SU-DHL-6 (cell line): ENCODE measurements around the gene MIF4GD.
A peak's percentile ranks its signal among the peaks of the same experiment; 100 is the strongest.

Source experiments
- H2AFZ ChIP-seq: fragments of 200-600 bp; sonication (generic); 2 replicates; pipeline ENCODE4 v1.6.1; 2014; ENCODE audit warnings: low read depth, mild to moderate bottlenecking, moderate library complexity, mixed read lengths, antibody characterized with exemption, low read length; ENCODE audit not compliant: severe bottlenecking
- H3F3A ChIP-seq: fragments of 200-600 bp; shearing (Covaris generic); 2 replicates; pipeline ENCODE4 v1.6.0; 2016; ENCODE audit warnings: antibody characterized with exemption, mild to moderate bottlenecking; ENCODE audit not compliant: insufficient read depth
- H3K27ac ChIP-seq: fragments of 200-600 bp; sonication (generic); 2 replicates; pipeline ENCODE4 v1.5.1; 2016; ENCODE audit warnings: low read depth, mild to moderate bottlenecking, low read length, moderate library complexity, mixed read lengths
- H3K27me3 ChIP-seq: fragments of 200-600 bp; sonication (generic), shearing (Covaris generic); 2 replicates; pipeline ENCODE4 v1.6.0; 2014; ENCODE audit warnings: mild to moderate bottlenecking, low read length
- H3K36me3 ChIP-seq: fragments of 200-600 bp; sonication (generic); 2 replicates; pipeline ENCODE4 v1.6.1; 2014; ENCODE audit warnings: mild to moderate bottlenecking, low read length, mixed read lengths
- H3K4me2 ChIP-seq: fragments of 300-600, 200-600 bp; shearing (Covaris generic), sonication (generic); 2 replicates; pipeline ENCODE4 v1.6.0; 2014; ENCODE audit warnings: low read length, low read depth, mild to moderate bottlenecking; ENCODE audit not compliant: poor library complexity, severe bottlenecking
- H3K4me3 ChIP-seq: fragments of 200-600 bp; sonication (generic); 2 replicates; pipeline ENCODE4 v1.5.1; 2014; ENCODE audit warnings: antibody characterized with exemption, low read length, mild to moderate bottlenecking, mixed read lengths; ENCODE audit not compliant: insufficient read depth, poor library complexity, severe bottlenecking
- H3K79me2 ChIP-seq: fragments of 200-600 bp; sonication (generic); 2 replicates; pipeline ENCODE4 v1.6.1; 2014; ENCODE audit warnings: mild to moderate bottlenecking, low read length, moderate library complexity; ENCODE audit not compliant: insufficient read depth
- H3K9ac ChIP-seq: fragments of 200-600 bp; sonication (generic); 2 replicates; pipeline ENCODE4 v1.7.0; 2014; ENCODE audit warnings: mild to moderate bottlenecking, low read length
- H3K9me2 ChIP-seq: fragments of 200-600 bp; sonication (generic); replicated peaks from 2 replicates; pipeline ENCODE4 v1.6.1; 2014; ENCODE audit warnings: low read length; ENCODE audit not compliant: insufficient read depth
- H3K9me3 ChIP-seq: fragments of 200-600 bp; sonication (generic); 2 replicates; pipeline ENCODE4 v1.6.1; 2014; ENCODE audit warnings: low read length, mixed read lengths; ENCODE audit not compliant: insufficient read depth
- H4K20me1 ChIP-seq: fragments of 200-600 bp; sonication (generic); 2 replicates; pipeline ENCODE4 v1.6.1; 2014; ENCODE audit warnings: low read depth, mild to moderate bottlenecking, antibody characterized with exemption, low read length, moderate library complexity, mixed read lengths
- CTCF ChIP-seq: fragments of 200-600 bp; sonication (generic); IDR thresholded peaks from one replicate; pipeline ENCODE4 v1.5.1; 2017; ENCODE audit warnings: antibody characterized with exemption, mild to moderate bottlenecking, low read length, moderate library complexity; ENCODE audit not compliant: insufficient read depth, poor library complexity, severe bottlenecking
- EZH2phosphoT487 ChIP-seq: fragments of 200-600 bp; sonication (generic), shearing (Covaris generic); conservative IDR thresholded peaks from 2 replicates; pipeline ENCODE4 v1.6.1; 2018; ENCODE audit warnings: mild to moderate bottlenecking, antibody characterized with exemption, low read length, moderate library complexity, mixed read lengths

Gene MIF4GD

DNA sequence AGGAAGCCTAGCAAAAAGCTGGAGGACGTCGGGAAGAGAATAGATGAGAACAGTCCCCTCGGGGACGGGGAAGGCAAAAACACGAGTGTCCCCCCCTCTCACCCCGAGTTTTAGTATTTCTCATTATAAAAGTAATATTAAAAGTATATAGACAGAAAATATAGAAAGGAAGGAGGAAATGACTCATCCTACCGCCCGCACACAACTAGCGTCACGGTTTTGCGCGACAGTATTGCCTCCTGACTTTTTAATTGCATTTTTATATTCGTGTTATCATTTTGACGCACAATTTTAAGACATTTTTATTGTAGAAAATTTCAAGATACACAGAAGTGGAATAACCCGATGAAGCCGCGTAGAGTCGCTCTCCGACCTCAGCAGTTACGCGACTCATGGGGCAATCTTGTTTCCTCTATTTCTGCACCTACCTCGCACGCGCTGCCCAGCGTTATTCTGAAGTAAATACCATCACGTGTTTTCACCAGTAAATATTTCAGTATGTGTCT lies 18.9 kb upstream of the MIF4GD start:
- TF ChIP-seq EZH2phosphoT487 (no peak), CTCF (peak; percentile 10)
- H3K27ac ChIP-seq, result peak overlapping the region; percentile 93
- H3K4me3 ChIP-seq, result peak overlapping the region; percentile 59
- no peaks in the 10 kb centered on the region for H3K9me2 ChIP-seq
- no peaks in the 10 kb centered on the region for H3K27me3 ChIP-seq
- peak overlapping the region; percentile 95 for H3K4me2 ChIP-seq
- H4K20me1 ChIP-seq, result no peaks in the 10 kb centered on the region
- no peaks in the 10 kb centered on the region for H3K9me3 ChIP-seq
- peaks cover 31% of the 10 kb centered on the region for H3K79me2 ChIP-seq
- H3K9ac ChIP-seq, result peak overlapping the region; percentile 50
- H3K36me3 ChIP-seq, result peaks cover 11% of the 10 kb centered on the region; the same call in 1 of the 2 replicates
- peaks cover 44% of the 10 kb centered on the region for H3F3A ChIP-seq
- H2AFZ ChIP-seq, result peak overlapping the region; percentile 59

DNA sequence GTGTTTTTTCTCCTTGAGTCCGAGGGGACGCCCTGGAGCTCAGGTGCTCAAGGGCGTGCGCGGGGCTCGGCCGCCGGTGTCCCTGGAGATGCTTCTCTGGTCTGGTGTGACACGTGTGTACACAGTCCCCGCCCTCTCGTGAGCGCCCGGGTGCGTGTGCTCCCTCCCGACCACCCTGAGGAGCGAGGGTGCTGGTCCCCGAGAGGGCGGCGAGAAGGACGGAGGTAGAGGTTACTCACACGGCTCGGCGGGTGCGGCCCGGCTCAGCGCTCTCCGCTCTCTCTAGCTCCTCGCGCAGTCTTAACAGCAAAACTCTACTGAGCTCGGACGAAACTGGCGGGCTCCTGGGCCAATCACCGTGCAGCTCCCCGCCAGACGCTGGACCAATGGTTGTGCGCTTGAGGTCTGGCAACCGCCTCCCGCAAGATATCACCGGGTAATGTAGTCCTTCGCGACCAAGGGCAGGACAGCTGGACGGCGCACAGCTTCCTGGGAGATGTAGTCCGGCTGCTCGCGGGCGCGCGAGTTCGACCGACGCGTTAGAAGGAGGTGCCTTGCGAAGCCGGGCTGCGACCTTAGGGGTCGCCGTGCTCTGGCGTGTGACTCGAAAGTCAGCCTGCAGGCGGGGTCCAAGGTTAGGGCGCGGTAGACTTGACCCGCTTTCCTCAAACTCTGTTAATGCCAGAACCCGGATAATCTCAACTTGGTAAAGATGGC lies 18.2 kb upstream of the MIF4GD start, which contains the start of gene SLC25A19:
SLC25A19 (minus strand) TSS at position 319 of the 717 bp plus-strand sequence. CDS start 2,669 bp downstream, outside the sequence.
- Histone ChIP-seq H3K27me3 (no peaks in the 10 kb centered on the region), H3K27ac (peak within 1 kb of the TSS; percentile 93), H3K9ac (peak within 1 kb of the TSS; percentile 82), H3K9me3 (no peaks in the 10 kb centered on the region), H4K20me1 (no peaks in the 10 kb centered on the region), H3K79me2 (peaks cover 31% of the 10 kb centered on the region), H3K36me3 (peaks cover 11% of the 10 kb centered on the region; the same call in 1 of the 2 replicates), H3K4me3 (peak within 1 kb of the TSS; percentile 90), H3F3A (peaks cover 38% of the 10 kb centered on the region), H2AFZ (peak within 1 kb of the TSS; percentile 59), H3K4me2 (peak within 1 kb of the TSS; percentile 99), H3K9me2 (no peaks in the 10 kb centered on the region)
- no peak for TF ChIP-seq EZH2phosphoT487
- peak; percentile 10 for TF ChIP-seq CTCF

DNA sequence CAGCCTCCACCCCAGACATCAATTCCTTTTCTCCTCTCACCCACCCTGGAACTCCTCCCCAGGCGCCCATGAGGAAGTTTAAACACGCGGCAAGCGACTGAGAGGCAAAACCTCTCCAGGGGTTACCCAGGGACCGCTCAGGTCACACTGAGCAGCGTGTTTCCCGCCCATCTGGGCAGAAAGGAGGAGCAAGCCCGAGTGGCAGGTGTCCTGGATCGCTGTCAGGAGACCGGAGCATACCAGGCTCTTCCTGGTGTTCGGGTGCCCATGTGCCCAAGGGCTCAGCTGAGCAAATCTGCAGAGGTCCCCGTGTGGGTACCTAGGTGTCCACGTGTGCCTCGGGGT lies 17.7 kb upstream of the MIF4GD start:
- H3K9me3 ChIP-seq, result no peaks in the 10 kb centered on the region
- no peaks in the 10 kb centered on the region for H3K27me3 ChIP-seq
- H3K79me2 ChIP-seq, result peaks cover 31% of the 10 kb centered on the region
- peak overlapping the region; percentile 79 for H3K27ac ChIP-seq
- H3K36me3 ChIP-seq, result peaks cover 11% of the 10 kb centered on the region; the same call in 1 of the 2 replicates
- H3K9me2 ChIP-seq, result no peaks in the 10 kb centered on the region
- H3K4me3 ChIP-seq, result peak overlapping the region; percentile 90
- no peaks in the 10 kb centered on the region for H4K20me1 ChIP-seq
- peak overlapping the region; percentile 4 for H2AFZ ChIP-seq
- H3F3A ChIP-seq, result peaks cover 32% of the 10 kb centered on the region
- H3K4me2 ChIP-seq, result peak overlapping the region; percentile 99
- TF ChIP-seq CTCF (no peak), EZH2phosphoT487 (no peak)
- peak overlapping the region; percentile 82 for H3K9ac ChIP-seq
